GM18517 (cell line): ENCODE measurements around the gene UNC5B.
"Not testable (repeated sequence)": the region's sequence is repeated elsewhere in the genome, so short reads cannot be mapped to it uniquely, and the experiment has no call there.

Source experiments
- ATAC-seq: cut with Tn5 transposase; IDR thresholded peaks from one replicate; pipeline ENCODE4 v1.9.1; 2021; ENCODE audit warnings: mild to moderate bottlenecking, moderate library complexity; ENCODE audit not compliant: unreplicated experiment

UNC5B gene

DNA sequence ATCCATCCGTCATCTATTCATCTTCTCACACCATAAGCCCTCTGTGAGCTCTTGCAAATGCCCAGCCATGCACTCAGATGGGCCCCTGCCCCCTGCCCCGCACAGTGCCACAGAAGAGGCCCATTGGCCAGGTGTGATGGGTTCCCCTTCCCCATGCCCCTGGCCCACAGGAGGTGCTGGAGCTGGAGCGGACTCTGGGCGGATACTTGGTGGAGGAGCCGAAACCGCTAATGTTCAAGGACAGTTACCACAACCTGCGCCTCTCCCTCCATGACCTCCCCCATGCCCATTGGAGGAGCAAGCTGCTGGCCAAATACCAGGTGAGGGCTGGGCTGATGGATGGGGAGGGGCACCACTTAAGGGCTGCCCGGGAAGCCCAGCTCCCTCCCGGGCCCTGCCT is 83.3 kb downstream of the UNC5B start:
- no peak for ATAC-seq

DNA sequence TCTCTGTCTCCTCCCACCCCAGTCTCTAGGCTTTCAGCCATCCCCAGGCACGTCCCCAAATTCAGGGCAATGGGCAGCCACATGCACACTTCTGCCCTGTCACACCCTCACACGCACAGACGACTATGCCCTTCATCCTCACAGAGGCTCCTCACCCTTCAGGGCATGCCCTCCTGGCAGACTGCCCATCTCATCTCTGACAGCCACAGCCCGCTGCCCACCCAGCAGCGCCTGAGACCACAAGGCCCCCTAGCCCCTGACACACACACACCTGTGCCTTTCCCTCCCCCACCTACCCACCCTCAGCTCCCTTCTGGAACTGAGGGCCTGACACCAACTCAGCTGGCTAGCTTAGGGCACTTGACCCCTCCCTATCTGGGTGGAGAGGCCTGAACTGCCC is 83.7 kb downstream of the UNC5B start:
- no peak for ATAC-seq

DNA sequence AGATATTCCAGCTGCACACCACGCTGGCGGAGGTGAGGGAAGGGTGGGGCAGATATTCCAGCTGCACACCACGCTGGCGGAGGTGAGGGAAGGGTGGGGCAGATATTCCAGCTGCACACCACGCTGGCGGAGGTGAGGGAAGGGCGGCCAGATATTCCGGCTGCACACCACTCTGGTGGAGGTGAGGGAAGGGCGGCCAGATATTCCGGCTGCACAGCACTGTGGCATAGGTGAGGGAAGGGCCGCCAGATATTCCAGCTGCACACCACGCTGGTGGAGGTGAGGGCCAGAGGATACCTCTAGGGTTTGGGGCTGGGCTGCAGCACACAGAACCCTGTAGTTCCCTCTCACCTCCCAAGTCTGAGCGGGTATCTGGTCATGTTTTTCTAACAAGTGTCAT is 84.4 kb downstream of the UNC5B start:
- ATAC-seq: not testable (repeated sequence)

DNA sequence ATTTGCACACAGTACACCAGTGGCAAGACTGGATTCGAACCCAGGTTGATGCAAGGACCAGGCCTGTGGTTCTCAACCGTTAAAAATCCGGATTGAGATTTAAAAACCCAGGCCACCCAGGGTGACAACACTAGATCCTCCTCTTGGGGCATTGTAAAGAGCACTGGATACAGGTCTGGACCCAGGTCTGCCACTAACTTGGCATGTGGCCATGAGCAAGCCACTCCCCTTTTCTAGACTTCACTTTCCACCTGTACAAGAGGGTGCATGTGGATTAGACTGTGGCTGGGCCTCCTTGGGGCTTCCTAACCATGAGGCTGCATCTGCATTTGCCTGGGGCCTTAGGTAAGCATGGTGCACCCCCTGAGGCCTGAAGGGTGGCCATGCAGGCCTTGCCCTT is 85.0 kb downstream of the UNC5B start:
- ATAC-seq: no peak

DNA sequence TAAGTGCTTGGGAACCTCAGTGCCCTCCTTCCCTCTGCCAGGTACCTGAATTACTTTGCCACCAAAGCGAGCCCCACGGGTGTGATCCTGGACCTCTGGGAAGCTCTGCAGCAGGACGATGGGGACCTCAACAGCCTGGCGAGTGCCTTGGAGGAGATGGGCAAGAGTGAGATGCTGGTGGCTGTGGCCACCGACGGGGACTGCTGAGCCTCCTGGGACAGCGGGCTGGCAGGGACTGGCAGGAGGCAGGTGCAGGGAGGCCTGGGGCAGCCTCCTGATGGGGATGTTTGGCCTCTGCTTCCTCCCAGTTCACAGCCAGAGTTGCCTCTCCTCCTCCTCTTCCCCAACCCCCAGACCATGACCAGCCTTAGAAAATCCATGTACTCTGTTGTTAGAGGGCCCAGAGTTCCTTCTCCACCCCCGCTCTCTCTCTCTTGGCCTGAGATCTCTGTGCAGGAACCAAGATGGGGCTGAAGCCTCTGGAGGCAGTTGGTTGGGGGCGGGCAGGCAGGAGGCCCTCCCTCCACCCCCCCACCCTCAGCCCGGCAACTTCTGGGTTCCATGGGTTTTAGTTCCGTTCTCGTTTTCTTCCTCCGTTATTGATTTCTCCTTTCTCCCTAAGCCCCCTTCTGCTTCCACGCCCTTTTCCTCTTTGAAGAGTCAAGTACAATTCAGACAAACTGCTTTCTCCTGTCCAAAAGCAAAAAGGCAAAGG is 86.9 kb downstream of the UNC5B start:
- no peak for ATAC-seq

DNA sequence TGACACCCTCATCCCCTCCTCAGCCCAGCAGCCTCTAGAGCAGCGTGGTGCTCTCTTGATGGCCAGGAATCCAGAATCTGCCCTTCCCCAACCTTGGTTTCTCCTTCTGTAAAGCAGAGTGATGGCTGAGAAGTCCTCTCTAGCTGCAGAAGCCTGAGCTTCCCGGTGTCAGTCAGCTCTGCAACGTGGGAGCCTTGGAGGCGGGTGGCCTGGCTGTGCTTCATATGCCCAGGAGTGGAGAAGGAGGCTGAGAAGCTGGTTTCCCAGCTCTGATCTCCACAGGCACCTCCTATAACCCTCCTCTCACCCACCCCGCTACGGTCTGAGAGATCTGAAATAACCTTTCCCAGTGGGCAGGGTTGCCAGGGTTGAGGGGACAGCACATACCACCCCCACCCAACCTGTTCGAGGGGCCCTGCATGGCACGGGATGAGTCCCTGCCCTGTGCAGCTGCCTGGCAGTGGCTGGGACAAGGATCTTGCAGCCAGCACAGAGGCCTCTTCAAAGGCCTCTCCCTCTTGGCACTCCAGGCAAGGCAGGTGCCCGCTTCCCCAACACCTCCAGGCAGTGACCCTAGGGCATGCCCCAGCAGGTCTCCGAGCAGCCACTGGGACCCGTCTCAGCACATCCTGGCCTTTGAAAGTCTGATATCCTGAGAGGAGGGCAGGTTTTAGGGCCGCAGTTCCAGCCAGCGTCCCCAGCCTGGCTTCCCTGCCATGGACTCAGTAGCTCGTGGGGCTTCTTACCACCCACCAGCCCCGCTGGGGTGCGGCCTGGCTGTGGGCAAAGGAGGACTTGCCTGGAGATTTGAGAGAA is 88.4 kb downstream of the UNC5B start:
- no peak for ATAC-seq

DNA sequence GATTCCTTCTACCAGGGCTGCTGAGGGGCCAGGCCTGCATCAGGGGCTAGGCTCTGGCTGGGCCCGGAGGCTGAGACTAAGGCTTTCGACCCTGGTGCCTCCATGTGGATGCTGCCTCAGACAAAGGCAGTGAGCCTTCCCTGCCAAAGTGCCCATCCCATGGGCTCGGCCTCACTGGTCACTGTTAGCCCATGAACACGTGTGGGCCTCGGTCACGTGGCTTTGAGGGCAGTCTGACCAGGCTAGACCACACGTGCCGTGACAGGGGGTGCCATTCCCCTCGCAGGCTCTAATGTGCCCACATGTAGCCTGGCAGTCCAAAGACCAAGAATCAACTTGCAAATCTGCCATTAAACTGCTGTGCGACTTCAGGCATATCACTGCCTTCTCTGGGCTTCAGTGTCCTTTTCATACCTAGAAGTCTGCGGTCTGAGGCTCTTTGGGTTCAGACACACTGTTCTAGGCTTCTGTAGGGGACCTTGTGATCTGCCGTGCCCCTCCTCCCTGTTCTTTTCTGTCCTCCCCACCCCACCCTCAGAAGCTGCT is 89.1 kb downstream of the UNC5B start:
- no peak for ATAC-seq

DNA sequence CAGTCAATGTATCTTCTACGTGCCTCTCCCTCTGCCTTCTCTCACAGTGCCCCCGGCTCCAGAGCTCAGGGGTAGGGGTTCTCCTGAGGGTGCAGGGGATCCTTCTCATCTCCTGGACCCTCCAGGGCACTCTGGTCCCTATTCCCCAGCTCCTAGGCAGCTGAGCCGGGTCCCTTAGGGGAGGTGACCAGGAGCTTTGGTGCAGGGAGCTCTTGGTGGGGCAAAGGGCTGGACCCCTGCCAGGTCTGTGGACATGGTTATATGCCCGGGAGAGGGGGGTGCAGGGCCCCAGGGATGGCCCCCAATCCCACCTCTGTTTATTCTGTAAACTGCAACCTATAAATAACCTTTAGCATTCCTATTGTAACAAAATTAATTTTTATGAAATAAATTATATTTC is 90.1 kb downstream of the UNC5B start:
- no peak for ATAC-seq

DNA sequence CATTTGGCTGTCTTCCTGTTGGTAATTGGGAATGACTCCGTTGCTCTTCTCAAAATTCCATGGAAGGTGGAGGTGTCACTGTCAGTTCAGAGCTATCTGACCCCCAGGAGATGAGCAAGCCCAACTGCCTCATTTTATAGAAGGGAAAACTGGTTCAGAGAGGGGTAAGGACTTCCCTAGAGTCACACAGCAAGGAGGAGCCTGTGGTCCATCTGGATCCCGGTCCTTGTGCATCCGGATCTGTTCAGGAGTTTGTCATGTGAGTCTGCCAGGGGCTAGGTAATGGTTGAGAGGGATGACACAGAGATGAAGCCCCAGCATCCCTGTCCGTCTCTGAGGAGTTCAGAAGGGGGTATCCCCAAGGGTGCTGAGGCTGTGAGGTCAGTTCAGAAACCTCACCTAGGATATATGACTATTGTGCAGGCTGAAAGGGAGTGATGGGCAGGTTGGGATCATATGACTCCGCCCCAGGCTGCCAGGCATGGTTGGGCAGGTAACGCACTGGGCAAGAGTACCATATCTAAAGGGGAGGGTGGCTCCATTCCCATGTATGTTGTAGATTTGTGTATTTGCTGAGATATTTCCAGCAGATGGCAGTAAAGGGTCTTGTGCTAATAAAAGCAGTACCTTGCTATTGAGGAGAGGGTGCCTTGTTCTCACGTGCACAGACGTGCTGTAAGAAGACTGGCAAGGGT is 90.7 kb downstream of the UNC5B start:
- no peak for ATAC-seq

DNA sequence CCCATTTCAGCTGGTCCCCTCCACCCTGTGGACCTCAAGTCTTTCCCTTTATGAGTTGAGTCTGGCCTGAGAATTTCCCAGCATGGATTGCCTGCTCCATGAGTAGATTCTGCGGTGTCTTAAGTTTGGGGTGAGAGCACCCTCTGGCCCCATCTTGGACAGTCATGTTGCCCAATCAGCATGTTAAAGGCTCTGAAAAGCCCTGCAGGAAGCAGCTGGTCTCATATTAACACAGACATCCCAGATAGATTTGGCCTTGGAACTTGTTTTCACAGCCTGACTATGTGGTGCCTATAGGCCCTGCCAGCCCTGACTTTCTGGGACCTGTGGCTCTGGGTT is 91.2 kb downstream of the UNC5B start:
- no peak for ATAC-seq

DNA sequence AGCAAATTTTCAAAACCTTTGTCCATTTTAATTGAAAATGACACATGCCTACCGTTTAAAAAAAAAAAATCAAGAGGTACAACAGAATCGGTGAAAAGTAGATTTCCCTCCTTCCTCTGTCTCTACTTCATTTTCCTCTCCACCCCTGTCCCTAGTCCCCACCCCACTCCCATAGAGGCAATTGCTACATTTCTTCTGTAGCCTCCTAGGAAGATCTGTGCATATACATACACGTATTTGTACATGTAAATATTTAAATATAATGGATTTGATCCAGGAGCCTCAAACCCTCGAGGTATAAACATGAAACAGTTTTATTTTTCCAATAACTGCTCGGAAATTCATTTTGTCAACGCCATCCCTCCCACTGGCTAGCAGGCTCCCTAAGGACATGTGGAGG is 92.5 kb downstream of the UNC5B start:
- ATAC-seq: no peak

DNA sequence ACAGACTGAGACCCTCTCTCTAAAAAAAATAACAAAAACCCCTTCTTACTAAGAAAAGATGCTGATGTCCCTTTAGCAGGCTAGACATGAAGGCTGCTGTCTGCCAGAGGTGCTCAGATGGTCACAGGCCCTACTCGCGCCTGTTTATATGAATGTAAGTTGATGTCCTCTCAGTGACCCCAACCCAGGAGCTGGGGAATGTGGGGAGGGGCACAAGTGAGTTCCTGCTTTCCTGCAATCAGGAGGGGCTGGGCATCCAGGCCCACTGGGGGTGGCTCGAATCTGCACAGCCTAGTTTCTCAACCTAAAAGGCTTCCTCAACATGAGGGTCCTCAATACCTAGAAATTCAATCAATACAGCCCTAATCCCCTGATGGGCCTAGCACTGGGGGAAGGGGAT is 94.6 kb downstream of the UNC5B start:
- ATAC-seq: no peak

DNA sequence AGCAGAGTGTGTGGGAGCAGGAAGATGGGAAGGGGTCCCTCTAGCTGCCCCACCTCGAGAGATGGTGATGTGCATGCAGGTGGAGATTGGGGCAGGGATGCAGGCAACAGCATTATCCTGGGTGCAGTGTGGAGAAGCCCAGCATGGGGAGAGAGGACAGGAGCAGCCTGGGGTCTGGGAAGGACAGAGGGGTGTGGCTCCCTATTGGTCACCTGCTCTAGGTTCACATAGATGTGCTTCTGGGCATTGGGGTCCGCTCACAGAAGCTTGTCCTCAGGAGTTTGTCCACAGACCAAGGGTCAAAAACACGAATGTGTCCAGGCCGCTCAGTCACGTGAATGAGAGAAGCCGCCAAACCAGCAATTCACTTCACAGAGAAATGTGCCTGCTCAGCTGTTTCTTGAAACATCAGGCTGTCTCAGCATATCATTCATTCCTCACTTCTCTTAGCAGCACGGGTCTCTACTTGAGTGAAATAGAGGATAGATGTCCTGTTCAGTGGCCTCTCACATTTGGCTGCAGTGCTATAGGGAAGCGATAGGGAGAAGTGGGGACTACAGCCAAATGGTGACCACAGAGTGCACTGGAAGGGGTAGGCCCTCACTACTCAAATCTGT is 95.2 kb downstream of the UNC5B start:
- ATAC-seq: no peak

DNA sequence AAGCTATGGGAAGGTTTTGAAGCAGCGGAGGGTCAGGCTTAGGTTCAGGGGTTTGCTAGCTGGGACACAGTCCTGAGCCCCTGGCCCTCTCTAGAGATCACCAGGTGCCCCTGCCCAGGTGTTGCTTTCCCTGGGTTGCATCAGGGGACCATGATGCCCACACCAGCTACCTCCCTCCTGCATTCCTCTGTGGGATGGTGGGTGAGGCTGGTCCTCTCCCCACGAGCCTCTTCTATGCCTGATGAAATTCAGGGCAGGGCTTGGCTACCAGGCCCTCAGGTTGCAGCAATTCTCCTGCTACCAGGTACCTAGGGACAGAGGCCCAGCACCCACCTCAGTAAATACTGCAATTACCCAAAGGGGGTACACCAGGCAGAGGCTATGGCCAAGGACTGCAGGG is 95.9 kb downstream of the UNC5B start:
- no peak for ATAC-seq

DNA sequence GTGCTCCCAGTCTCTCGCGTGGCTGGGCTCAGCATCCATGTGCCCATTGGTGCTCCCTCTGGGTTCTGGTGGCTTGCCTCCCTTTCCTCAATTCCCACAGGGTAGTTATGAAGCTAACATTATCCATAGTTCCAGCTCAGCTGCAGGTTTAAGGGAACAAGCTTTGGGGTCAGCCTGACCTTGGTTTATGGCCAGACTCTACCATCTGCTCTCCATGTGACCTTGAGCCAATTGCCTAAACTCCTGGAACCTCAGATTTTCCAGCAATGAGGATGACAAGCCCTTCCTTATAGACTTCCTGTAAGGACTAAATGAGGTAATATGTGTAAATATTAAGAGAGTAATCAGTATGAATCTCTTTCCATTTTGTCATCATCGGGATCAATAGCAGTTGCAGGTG is 96.6 kb downstream of the UNC5B start:
- ATAC-seq: no peak

DNA sequence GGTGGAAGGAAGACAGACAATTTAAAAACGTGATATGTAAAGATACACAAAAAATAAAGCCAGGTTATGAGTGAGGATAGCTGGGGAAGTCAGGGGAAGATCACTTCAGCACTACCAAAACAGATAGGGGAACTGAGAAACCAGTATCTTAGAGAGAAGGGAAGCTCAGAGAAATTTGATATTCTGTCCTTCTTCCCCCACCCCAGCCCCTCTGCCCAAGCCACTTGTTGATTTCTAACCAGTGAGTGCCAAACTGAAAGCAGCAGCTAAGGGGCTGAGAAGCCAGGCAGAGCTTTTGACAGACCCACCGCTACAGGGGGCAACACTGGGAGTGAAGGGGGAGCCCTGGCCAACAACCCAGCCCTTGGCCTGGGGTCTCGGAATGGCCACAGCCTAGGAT is 97.5 kb downstream of the UNC5B start:
- ATAC-seq: no peak

DNA sequence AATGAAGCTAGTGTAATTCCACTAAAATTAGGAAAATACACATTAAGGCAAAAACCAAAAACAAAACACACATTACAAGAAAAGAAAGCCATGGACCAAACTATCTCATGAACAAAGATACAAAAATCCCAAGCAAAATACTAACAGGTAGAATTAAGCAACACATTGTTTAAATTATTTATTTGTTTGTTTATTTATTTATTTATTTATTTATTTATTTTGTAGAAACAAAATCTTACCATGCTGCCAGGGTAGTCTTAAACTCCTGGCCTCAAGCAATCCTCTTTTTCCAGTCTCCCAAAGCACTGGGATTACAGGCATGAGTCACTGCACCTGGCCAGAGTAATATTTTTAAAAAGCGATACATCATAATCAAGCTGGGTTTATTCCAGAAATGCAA is 99.8 kb downstream of the UNC5B start:
- ATAC-seq: no peak

DNA sequence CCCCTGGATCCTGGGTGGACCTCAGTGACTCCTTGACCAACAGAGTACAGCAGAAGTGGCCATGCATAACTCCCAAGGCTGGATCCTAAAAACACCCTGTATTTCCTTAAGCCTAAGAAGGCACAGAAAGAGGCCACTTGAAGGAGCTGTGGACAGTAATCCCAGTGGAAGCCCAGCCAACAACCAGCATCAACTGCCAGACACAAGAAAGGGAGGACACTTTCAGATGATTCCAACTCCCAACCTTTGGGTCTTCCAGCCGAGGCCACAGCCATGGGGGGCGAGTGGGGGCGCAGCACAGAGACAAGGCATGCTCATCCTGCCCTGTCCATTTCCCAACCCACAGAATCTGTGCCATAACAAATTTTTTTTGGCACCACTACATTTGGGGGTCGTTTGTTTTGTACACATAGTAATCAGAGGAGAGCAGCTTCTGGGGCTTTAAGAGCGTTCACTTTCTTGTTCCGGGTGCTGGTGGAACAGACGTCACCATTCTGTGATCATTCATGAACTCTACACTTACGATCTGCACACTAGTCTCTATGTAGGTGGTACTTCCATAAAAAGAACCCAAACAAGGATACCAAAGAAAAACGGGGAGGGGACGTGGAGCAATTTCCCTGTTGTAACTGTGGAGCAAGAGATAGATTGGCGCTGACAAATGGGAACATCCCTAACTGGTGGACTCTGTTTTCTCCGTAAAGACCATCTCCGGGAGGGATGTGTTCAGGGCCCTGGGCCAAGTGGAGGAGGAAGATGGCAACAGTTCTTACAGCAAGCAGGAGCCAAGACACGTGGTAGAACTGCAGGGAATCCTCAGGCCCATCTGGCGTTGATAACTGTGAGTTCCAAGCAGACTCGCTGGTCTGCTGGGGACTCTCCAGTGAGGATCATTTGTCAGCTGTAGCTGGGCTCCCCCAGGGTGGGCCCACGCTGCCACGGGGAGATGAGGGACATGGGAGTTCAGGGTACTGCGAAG is 100.7 kb downstream of the UNC5B start:
- no peak for ATAC-seq

DNA sequence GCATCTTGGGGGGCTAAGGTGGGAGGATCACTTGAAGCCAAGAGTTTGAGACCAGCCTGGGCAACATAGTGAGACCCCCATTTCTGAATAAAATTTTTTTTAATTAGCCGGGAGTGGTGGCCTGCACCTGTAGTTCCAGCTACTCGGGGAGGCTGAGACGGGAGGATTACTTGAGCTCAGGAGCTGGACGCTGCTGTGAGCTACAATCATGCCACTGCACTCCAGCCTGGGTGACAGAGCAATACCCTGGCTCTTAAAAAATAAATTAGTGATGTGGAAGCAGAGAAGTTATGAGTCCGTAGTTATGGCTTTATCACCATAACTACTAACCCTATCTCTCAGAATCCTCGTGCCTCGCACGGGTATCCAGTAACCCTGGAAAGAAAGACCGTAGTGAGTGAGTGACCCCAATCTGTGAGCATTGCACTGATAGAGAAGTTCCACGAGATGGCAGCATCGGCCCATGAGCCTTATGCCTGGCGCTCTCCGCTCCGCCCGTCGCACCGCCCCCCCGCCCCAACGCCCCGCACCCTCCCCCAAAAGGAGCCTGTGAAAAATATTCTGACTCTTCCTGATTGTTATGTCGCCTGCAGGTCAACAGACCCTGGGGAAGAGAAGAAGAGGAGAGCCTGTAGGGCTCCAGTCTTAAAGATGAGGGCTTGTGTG is 101.8 kb downstream of the UNC5B start:
- ATAC-seq: no peak
